Measurements from ENCODE around the gene PSME1.

GRCh38 chr14:24115422-24116127 is 20.4 kb upstream of the PSME1 start:
- no peak for TF ChIP-seq POLR2AphosphoS5 (IDR thresholded peaks at IDR 0.05)
- TF ChIP-seq CTCF (IDR thresholded peaks at IDR 0.05): no peak

All from upper lobe of left lung (tissue), 4 donors.